PC-9 (cell line): Measurements from ENCODE around the gene MS4A3. TPM values are rescaled to one million over a fixed set of nuclear protein-coding genes. Genes with fewer than 3 reads are reported as not detected.
"Not testable (repeated sequence)": the region's sequence is repeated elsewhere in the genome, so short reads cannot be mapped to it uniquely, and the experiment has no call there.

Experiments used
- BruUV-seq: library from RNA; stranded (reverse); fragments of 400-500 nt; replicated peaks from 2 replicates; lab custom pipeline; 2021; lab: Mats Ljungman, UMichigan
- CTCF ChIA-PET: fragments of 300-600 bp; sonication (Branson Sonifier 250); formaldehyde crosslinking; loops from one replicate; lab custom pipeline; 2022; ENCODE audit warnings: antibody characterized with exemption; lab: Charles Lee
- POLR2A ChIA-PET: fragments of 300-600 bp; sonication (Branson Sonifier 250); formaldehyde crosslinking; loops from one replicate; lab custom pipeline; 2022; ENCODE audit warnings: antibody characterized with exemption; ENCODE audit not compliant: unreplicated experiment; lab: Charles Lee
- DNase-seq, 2 experiments: peaks; one replicate each; pipeline versions ENCODE4 v3.0.0 to v3.0.0-alpha.2; 2015 to 2022; ENCODE audit warnings: mixed read lengths in 1 of 2
- H2AFZ ChIP-seq: fragments of 200-600 bp; sonication (generic); 2 replicates; pipeline ENCODE4 v1.8.1; 2017; ENCODE audit warnings: antibody characterized with exemption
- H3F3A ChIP-seq: fragments of 200-600 bp; sonication (generic); 2 replicates; pipeline ENCODE4 v1.8.1; 2017; ENCODE audit warnings: antibody characterized with exemption, mild to moderate bottlenecking, low read depth; ENCODE audit not compliant: insufficient read depth
- H3K27ac ChIP-seq: fragments of 200-600 bp; sonication (generic); 2 replicates; pipeline ENCODE4 v1.6.1; 2016; ENCODE audit warnings: mixed run types
- H3K27me3 ChIP-seq: fragments of 200-600 bp; sonication (generic); 2 replicates; pipeline ENCODE4 v1.6.1; 2016; ENCODE audit warnings: low read depth, mixed run types; ENCODE audit not compliant: insufficient read depth
- H3K36me3 ChIP-seq: fragments of 200-600 bp; sonication (generic); 2 replicates; pipeline ENCODE4 v1.6.1; 2016; ENCODE audit warnings: low read depth, mixed run types
- H3K4me1 ChIP-seq: fragments of 200-600 bp; sonication (generic); replicated peaks from 2 replicates; pipeline ENCODE4 v1.6.1; 2016; ENCODE audit warnings: mixed run types; ENCODE audit not compliant: insufficient read depth
- H3K4me2 ChIP-seq: fragments of 200-600 bp; sonication (generic); 2 replicates; pipeline ENCODE4 v1.6.1; 2017; ENCODE audit warnings: mixed run types
- H3K4me3 ChIP-seq: fragments of 200-600 bp; sonication (generic); 2 replicates; pipeline ENCODE4 v1.6.1; 2016; ENCODE audit warnings: mixed run types
- H3K79me2 ChIP-seq: fragments of 200-600 bp; sonication (generic); 2 replicates; pipeline ENCODE4 v1.6.1; 2017; ENCODE audit warnings: low read depth, mixed run types
- H3K9me2 ChIP-seq: fragments of 200-600 bp; sonication (generic); 2 replicates; pipeline ENCODE4 v1.8.1; 2017; ENCODE audit warnings: mild to moderate bottlenecking; ENCODE audit not compliant: insufficient read depth
- H3K9me3 ChIP-seq: fragments of 200-600 bp; sonication (generic); 2 replicates; pipeline ENCODE4 v1.8.1; 2016; ENCODE audit warnings: low read depth; ENCODE audit not compliant: insufficient read depth
- H4K20me1 ChIP-seq: fragments of 200-600 bp; sonication (generic); 2 replicates; pipeline ENCODE4 v1.8.1; 2017; ENCODE audit not compliant: insufficient read depth
- CTCF ChIP-seq: fragments of 200-600 bp; sonication (generic); conservative IDR thresholded peaks from 2 replicates; pipeline ENCODE4 v1.6.1; 2017; ENCODE audit warnings: mixed run types, antibody characterized with exemption, mild to moderate bottlenecking, moderate library complexity
- EZH2 ChIP-seq: fragments of 200-600 bp; sonication (generic); IDR thresholded peaks from 2 replicates; pipeline ENCODE4 v1.8.0; 2017; ENCODE audit warnings: antibody characterized with exemption, low read depth
- intact Hi-C: fragments of 100-400 bp; cut with micrococcal nuclease; formaldehyde crosslinking; loops from one replicate; pipeline ENCODE4 v1.10.0; 2022; ENCODE audit not compliant: unreplicated experiment
- total RNA-seq: library from RNA; stranded (reverse); gene quantifications from 2 replicates; pipeline ENCODE4 v1.2.3, GENCODE V29; 2021

MS4A3 gene
- total RNA-seq, 1 experiment from 2014 or later: not detected

GRCh38 chr11:60065801-60066200 lies 9.3 kb downstream of the MS4A3 start:
- Histone ChIP-seq H3K27me3 (no peaks in the 10 kb centered on the region), H2AFZ (no peak overlapping the region), H3K4me2 (no peak overlapping the region), H3K27ac (no peak overlapping the region), H3K4me3 (no peak overlapping the region), H3K4me1 (no peaks in the 10 kb centered on the region), H3K79me2 (no peaks in the 10 kb centered on the region), H3K9me2 (no peaks in the 10 kb centered on the region), H4K20me1 (no peaks in the 10 kb centered on the region), H3F3A (no peaks in the 10 kb centered on the region), H3K36me3 (no peaks in the 10 kb centered on the region), H3K9me3 (no peaks in the 10 kb centered on the region)
- TF ChIP-seq EZH2: no peak
- TF ChIP-seq CTCF: no peak
- DNase-seq: no peak
- CTCF ChIA-PET: no interaction called here
- intact Hi-C loops: no loop called here
- no TSS peak for BruUV-seq
- POLR2A ChIA-PET: no interaction called here

GRCh38 chr11:60069450-60069849 lies 13.0 kb downstream of the MS4A3 start:
- BruUV-seq: no TSS peak
- Histone ChIP-seq H3F3A (no peaks in the 10 kb centered on the region), H3K27me3 (peaks cover 6% of the 10 kb centered on the region; the same call in 1 of the 2 replicates), H4K20me1 (no peaks in the 10 kb centered on the region), H3K9me3 (no peaks in the 10 kb centered on the region), H3K79me2 (no peaks in the 10 kb centered on the region), H3K4me3 (no peak overlapping the region), H2AFZ (no peak overlapping the region), H3K36me3 (no peaks in the 10 kb centered on the region), H3K27ac (no peak overlapping the region), H3K4me2 (no peak overlapping the region), H3K9me2 (no peaks in the 10 kb centered on the region), H3K4me1 (no peaks in the 10 kb centered on the region)
- intact Hi-C loops: no loop called here
- no peak for DNase-seq
- TF ChIP-seq EZH2 (no peak), CTCF (no peak)
- ChIA-PET POLR2A (no interaction called here), CTCF (no interaction called here)

GRCh38 chr11:60071644-60072043 lies 15.2 kb downstream of the MS4A3 start:
- H3K9me2 ChIP-seq, H3K27ac ChIP-seq, H3K4me2 ChIP-seq, H3K36me3 ChIP-seq, BruUV-seq, intact Hi-C loops, H2AFZ ChIP-seq, H4K20me1 ChIP-seq, H3K79me2 ChIP-seq, POLR2A ChIA-PET, H3F3A ChIP-seq, H3K27me3 ChIP-seq, H3K4me3 ChIP-seq, DNase-seq, H3K9me3 ChIP-seq, H3K4me1 ChIP-seq, CTCF ChIA-PET: not testable (repeated sequence)

GRCh38 chr11:60077216-60077817 lies 20.9 kb downstream of the MS4A3 start:
- Histone ChIP-seq H3K4me3 (no peak overlapping the region), H3K36me3 (no peaks in the 10 kb centered on the region), H3K9me2 (no peaks in the 10 kb centered on the region), H3K4me1 (no peaks in the 10 kb centered on the region), H2AFZ (no peak overlapping the region), H3K27ac (no peak overlapping the region), H3K27me3 (peaks cover 20% of the 10 kb centered on the region), H3K9me3 (no peaks in the 10 kb centered on the region), H3K79me2 (no peaks in the 10 kb centered on the region), H3K4me2 (no peak overlapping the region), H3F3A (no peaks in the 10 kb centered on the region), H4K20me1 (no peaks in the 10 kb centered on the region)
- POLR2A ChIA-PET: no interaction called here
- intact Hi-C loops: no loop called here
- TF ChIP-seq CTCF (no peak), EZH2 (no peak)
- no peak for DNase-seq
- no TSS peak for BruUV-seq
- CTCF ChIA-PET: no interaction called here
